NCI-H1092 treated with DMSO at 0.1 percent for 48 hours (cell line): ENCODE measurements around the gene SH2D3C.

Experiments
- DNase-seq: peaks from one replicate; lab custom pipeline; 2025; lab: John Stamatoyannopoulos, UW

The SH2D3C gene

GRCh38 chr9:127738666-127739065 lies 39.8 kb downstream of the SH2D3C start:
- DNase-seq = no peak

- no peak for DNase-seq
Observed at GRCh38 chr9:127735530-127736185, 42.8 kb downstream of the SH2D3C start.

GRCh38 chr9:127734747-127735529 lies 43.5 kb downstream of the SH2D3C start, which contains the start of gene TOR2A:
Gene TOR2A (minus strand): TSS chr9:127735294. CDS start chr9:127735270, 24 bp downstream.
- DNase-seq = peak; percentile 97

GRCh38 chr9:127734247-127734746 lies 44.2 kb downstream of the SH2D3C start:
- no peak for DNase-seq

DNA sequence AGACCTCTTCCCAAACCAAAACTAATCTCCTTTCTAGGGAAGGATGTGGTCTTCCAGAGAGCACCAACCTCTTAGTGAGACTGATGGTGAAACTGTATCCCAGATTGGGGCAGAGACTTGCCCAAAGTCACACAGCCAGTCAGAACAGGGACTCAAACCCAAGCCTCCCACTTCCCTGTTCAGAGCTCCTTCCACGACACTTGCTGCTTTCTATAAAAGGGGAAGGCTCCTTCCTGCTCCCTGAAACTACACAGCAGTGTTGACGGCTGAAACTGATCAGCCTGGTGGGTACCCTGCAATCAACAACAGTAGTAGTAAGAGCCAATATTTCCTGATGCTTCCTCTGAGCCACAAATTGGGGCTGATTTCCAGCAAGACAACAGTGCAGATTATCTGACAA lies 44.9 kb downstream of the SH2D3C start:
- DNase-seq = no peak

DNA sequence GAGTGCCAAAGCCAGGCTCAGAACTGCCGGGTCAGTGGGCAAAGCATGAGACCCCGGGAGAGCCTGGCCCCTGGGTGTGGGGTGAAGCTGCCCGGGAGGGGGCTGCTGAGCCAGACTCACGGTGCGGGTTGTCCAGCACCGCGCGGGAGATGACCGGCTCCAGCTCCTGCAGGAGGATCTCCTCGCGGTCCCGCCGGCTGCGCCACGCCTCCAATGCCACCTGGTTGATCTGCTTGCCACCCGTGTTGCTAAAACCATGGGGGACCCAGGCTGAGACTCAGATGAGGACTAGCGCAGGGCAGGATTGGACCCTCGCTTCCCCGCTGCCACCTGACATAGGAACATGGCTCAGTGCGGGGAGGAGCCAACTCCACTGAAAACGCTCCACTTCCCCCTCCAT lies 46.0 kb downstream of the SH2D3C start:
- DNase-seq = no peak

GRCh38 chr9:127731938-127732337 lies 46.5 kb downstream of the SH2D3C start:
- no peak for DNase-seq

GRCh38 chr9:127730799-127731410 lies 47.6 kb downstream of the SH2D3C start:
- DNase-seq = no peak

DNA sequence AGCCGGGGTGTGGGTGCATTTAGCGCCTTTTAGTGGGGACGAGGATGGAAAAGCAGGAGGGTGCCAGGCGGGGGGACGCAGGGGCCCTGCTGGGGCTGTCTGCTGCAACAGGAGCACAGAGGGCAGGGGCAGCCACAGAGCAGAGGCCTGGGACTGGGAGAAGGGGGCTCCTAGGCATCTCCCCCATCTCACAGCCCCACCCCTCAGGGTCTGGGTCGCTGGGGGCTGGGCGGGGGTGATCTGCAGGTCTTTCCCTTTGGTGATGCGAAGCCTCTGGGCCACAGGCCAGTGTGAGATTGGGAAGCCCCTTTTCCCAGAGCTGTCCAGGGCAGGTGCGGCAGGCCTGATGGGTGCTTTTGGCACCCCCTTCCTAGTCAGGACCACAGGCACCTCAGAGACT lies 48.2 kb downstream of the SH2D3C start:
- DNase-seq = no peak

DNA sequence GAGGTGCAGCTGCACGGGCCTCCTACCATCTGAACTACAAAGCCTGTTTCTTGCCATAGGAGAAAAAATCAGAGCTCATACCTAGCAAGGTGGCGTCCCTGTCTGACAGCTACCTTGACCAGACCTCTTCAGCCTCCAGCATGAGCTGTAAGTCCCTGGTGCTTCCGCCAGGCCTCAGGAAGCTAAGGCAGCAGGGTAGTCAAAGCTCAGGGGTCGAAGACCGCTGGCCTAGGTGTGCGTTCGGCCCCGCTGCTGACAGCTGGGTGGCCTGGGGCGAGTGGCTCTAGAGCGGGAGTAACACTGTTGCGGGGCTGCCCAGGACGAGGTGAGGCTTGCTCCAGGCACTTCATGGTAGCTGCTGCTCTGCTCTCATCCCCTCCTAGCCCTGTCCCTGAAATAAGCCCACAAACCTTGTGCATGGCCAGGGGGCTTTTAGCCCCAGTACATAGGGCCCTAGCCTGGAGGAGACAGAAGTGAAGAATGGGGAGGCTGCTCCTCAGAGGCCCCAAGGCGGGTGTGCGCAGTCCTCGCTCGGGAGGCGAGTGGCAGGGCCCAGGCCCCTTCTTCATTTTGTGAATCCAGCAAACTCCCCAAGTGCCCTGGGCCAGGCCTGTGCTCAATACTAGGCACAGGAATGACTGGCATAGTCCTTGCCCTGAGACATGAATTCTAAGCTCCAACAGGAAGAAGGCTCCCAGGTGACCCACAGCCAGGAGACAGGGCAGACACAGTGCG lies 48.8 kb downstream of the SH2D3C start:
- DNase-seq = no peak

- DNase-seq = no peak
Observed at GRCh38 chr9:127728808-127729207, 49.7 kb downstream of the SH2D3C start.

DNA sequence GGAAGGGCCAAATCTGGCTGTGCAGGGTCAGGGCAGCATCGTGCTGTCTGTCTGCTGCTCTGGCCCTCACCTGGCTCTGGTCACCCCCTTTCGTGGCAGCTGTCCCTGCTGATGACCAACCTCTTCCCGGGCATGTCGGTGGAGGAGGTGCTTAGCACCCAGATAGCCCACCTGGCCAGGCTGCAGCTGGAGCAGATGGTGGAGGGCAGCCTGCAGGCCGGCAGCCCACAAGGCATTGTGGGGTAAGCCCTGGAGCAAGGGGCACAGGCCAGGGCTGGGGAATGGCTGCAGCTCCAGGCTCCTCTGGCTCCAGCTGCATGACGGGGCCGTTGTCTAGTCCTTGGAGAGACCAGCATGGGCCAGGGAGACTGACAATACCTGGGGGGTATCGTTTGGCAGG lies 51.6 kb downstream of the SH2D3C start:
- no peak for DNase-seq

DNA sequence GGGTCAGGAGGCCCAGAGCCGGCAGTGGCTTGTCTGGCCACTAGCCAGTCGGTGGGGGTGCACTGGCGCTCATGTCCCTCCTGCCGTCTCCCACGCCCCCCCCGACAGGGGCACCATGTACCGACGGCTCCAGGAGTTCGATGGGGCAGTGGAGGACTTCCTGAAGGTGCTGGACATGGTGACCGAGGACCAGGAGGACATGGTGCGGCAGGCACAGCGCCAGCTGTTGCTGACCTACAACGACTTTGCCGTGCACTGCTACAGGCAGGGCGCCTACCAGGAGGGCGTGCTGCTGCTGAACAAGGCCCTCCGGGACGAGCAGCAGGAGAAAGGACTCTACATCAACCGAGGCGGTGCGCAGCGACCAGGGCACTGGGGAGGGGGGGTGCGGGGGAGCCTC lies 54.5 kb downstream of the SH2D3C start:
- peak; percentile 42 for DNase-seq

GRCh38 chr9:127723444-127723843 lies 55.0 kb downstream of the SH2D3C start:
- DNase-seq = no peak

DNA sequence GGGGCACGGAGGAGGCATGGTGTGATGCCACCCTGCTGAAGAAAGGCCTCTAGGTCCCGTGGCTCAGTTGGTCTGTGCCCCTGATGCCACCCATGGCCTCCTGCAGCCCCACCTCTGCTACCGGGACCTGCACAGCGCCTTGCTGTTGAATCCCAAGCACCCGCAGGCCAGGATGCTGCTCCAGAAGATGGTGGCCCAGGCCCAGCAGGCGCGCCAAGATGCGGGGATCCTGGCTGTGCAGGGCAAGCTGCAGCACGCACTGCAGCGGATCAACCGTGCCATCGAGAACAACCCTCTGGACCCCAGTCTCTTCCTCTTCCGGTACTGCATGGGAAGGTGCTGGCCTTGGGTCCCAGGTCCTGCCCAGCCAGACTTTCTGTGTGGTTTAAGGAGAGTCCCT lies 55.5 kb downstream of the SH2D3C start:
- no peak for DNase-seq

- no peak for DNase-seq
Observed at GRCh38 chr9:127722055-127722745, 56.3 kb downstream of the SH2D3C start.

DNA sequence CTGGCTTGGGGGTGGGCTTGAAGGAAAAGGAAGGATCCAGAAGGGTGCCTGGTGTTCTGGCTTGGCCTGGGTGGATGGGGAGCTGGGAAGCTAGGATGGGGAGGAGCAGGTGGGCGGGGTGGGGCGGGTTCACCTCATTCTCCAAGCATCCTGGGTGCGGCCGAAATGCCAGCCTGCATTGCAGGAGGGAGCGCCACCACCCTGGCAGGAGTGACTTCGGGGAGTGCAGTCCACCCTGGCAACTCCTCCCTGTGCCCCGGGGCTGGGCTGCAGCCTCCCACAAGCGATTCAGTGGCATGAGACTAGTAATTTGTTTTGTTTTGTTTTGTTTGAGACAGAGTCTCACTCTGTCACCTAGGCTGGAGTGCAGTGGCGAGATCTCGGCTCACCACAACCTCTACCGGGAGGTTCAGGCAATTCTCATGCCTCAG lies 57.1 kb downstream of the SH2D3C start:
- no peak for DNase-seq

GRCh38 chr9:127720865-127721227 lies 57.6 kb downstream of the SH2D3C start:
- DNase-seq = no peak

DNA sequence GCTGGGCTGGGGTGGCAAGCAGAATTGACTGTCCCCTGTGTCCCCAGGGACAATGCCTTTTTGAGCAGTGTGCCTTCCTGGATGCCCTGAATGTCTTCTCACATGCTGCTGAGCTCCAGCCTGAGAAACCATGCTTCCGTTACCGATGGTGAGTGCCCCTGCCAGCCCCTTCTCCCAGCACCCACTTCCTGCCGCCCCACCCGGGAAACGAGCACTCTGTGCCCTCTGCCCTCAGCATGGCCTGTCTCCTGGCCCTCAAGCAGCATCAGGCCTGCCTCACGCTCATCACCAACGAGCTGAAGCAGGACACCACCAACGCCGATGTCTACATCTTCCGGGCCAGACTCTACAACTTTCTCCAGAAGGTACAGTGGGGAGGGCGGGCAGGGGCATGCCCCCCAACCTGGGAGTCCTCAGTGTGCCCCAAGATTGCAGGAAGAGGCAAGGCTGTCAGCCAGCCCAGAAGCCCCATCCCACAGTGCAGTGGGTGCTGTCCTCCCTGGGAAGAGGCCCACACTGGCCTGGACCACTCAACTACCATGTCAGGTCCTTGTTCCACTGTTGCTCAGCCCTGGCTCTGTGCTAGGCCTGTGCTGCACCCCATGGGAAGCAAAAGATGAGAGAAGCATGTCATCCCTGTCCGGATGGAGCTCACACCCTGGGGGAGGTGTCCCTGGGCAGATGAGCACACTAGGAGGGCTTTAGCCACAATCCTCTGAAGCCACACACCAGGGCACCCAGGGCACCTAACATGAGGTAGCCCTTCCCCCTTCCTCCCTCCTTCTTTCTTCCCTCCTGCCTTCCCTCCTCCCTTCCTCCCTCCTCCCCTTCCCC lies 58.2 kb downstream of the SH2D3C start:
- DNase-seq = no peak

GRCh38 chr9:127717766-127718165 lies 60.7 kb downstream of the SH2D3C start:
- peak; percentile 38 for DNase-seq

DNA sequence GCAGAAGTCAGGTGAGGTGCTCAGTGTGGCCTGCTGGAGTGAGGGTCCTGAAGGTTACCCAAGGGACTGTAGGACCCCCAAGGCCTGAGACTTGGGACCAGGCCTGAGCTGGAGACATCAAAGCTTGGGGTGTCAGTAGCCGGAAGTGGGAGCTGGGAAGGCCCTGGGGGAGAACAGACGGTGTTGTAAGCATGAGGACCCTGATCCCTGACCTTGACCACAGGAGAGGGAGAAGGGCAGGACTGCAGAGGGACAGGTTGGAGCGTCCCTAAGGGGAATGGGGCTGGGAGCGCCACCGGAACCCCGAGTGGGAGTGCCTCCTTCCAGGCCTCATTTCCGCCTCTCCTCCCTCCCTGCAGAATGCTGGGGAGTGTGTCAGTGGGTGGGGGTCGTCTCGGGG lies 62.1 kb downstream of the SH2D3C start:
- no peak for DNase-seq
